Natural killer cell (primary cell): ENCODE data around the gene BBS9. TPM values are rescaled to one million over a fixed set of nuclear protein-coding genes. Genes with fewer than 3 reads are reported as not detected.
"Not testable (repeated sequence)": the region's sequence is repeated elsewhere in the genome, so short reads cannot be mapped to it uniquely, and the experiment has no call there.

ENCODE experiments used
- ATAC-seq, 3 donors: fragments of 150-1000 bp in 2 of 3; fragments of 200-7000 bp in 1 of 3; cut with Tn5 transposase; 1 replicate in 1 of 3; 2 replicates in 2 of 3; pipeline ENCODE4 v1.10.0; 2021; ENCODE audit warnings: mild to moderate bottlenecking in 2 of 3, moderate library complexity in 2 of 3
- DNase-seq, 2 donors: peaks; one replicate each; pipeline versions ENCODE4 v3.0.0 to v3.0.0-alpha.2; 2013 to 2021; ENCODE audit warnings: mixed read lengths in 1 of 2
- H3K27ac ChIP-seq: one replicate; pipeline ENCODE4 v1.5.1; 2013; ENCODE audit warnings: mild to moderate bottlenecking, low read length
- H3K27me3 ChIP-seq: one replicate; pipeline ENCODE4 v1.6.1; 2013; ENCODE audit warnings: low read length; ENCODE audit not compliant: control insufficient read depth, insufficient read depth
- H3K36me3 ChIP-seq: one replicate; pipeline ENCODE4 v1.6.1; 2013; ENCODE audit warnings: low read length; ENCODE audit not compliant: control insufficient read depth, insufficient read depth
- H3K4me1 ChIP-seq: one replicate; pipeline ENCODE4 v1.6.1; 2013; ENCODE audit warnings: low read length; ENCODE audit not compliant: control insufficient read depth, insufficient read depth
- H3K4me3 ChIP-seq: one replicate; pipeline ENCODE4 v1.5.1; 2013; ENCODE audit warnings: low read length
- H3K9me3 ChIP-seq: one replicate; pipeline ENCODE4 v1.6.1; 2013; ENCODE audit warnings: low read length; ENCODE audit not compliant: control insufficient read depth, insufficient read depth
- H3K27ac Mint-ChIP-seq, 2 donors: one replicate each; pipeline ENCODE4 v1.8.0; 2022; ENCODE audit warnings: mild to moderate bottlenecking in 2 of 2, mixed read lengths in 2 of 2, moderate library complexity in 1 of 2
- H3K27me3 Mint-ChIP-seq, 2 donors: one replicate each; pipeline ENCODE4 v1.8.0; 2022; ENCODE audit warnings: low read depth in 2 of 2, mixed read lengths in 2 of 2
- H3K36me3 Mint-ChIP-seq: one replicate; pipeline ENCODE4 v1.8.0; 2022; ENCODE audit warnings: mixed read lengths
- H3K4me1 Mint-ChIP-seq, 2 donors: one replicate each; pipeline ENCODE4 v1.8.0; 2022; ENCODE audit warnings: mixed read lengths in 2 of 2
- H3K4me3 Mint-ChIP-seq: one replicate; pipeline ENCODE4 v1.8.0; 2022; ENCODE audit warnings: mild to moderate bottlenecking, moderate library complexity, mixed read lengths
- H3K9me3 Mint-ChIP-seq, 2 donors: one replicate each; pipeline ENCODE4 v1.8.0; 2022; ENCODE audit warnings: mixed read lengths in 2 of 2
- WGBS: methylation state at CpG from one replicate; pipeline ENCODE4 v1.1.7; 2013; ENCODE audit warnings: missing lambda C conversion rate; ENCODE audit not compliant: insufficient coverage; 5-methylcytosine and 5-hydroxymethylcytosine counted together
- intact Hi-C: fragments of 100-400 bp; cut with micrococcal nuclease; formaldehyde crosslinking; loops from one replicate; pipeline ENCODE4 v1.14.2; 2022
- total RNA-seq, 4 donors: library from RNA; stranded (reverse); fragments of 120-200 nt in 1 of 4; gene quantifications; one replicate each; pipeline versions ENCODE4 v1.2.3 to v1.2.4, GENCODE V29; 2013 to 2022
- TF ChIP-seq, protein P1 (sequence below): fragments of 200-600 bp; IDR thresholded peaks from one replicate; pipeline ENCODE4 v1.8.0; 2022; ENCODE audit warnings: antibody characterized with exemption

BBS9 gene
- total RNA-seq, 3 donors from 2014 or later (not counting 1 experiment from before 2014, with no cell fraction given): 25.1 to 34.6 (median 34.4) TPM

DNA sequence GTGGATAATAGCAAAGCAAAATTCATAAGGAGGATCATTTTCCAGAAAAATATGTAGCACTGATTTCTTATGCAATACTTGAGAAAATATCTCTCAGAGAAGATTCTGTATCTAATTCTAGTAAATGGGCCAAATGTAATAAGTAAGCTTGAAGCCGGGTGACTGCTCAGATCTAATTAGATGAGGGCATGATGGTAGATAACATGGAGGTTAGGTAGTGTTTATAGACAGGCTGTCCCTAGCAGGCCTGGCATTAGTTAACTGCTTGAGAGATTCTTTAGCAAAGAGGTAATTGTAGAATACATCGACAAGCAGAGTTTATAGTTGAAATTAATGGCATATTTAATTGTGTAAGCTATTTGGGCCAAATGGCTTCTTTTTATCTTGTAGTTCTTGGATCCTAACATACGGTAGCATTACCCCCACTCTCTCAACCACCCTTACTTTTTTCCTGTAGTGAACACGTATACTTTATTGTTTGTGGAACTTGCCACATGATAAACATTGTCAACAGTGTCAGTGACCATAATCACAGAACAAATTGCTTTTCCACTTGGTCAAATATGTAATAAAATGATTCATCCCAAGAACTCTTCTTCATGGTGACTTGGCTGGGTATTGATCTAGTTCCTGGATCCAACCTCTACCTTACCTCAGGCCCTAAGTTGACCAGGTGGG, 343.1 kb downstream of the BBS9 start:
- Histone ChIP-seq H3K9me3 (no peaks in the 10 kb centered on the region), H3K36me3 (no peaks in the 10 kb centered on the region), H3K27me3 (no peaks in the 10 kb centered on the region), H3K27ac (no peak overlapping the region), H3K4me1 (no peaks in the 10 kb centered on the region), H3K4me3 (no peak overlapping the region)
- DNase-seq: no peak
- intact Hi-C loops: no loop called here
- peaks cover 5 to 6% of the 10 kb centered on the region in 2 donors for H3K4me1 Mint-ChIP-seq
- no peaks in the 10 kb centered on the region for H3K27me3 Mint-ChIP-seq
- 98% methylated on average over 4 of the region's 4 CpGs for WGBS
- no peaks in the 10 kb centered on the region for H3K36me3 Mint-ChIP-seq
- H3K9me3 Mint-ChIP-seq: peaks cover 0 to 2% of the 10 kb centered on the region in 2 donors
- H3K4me3 Mint-ChIP-seq: no peak overlapping the region
- H3K27ac Mint-ChIP-seq: no peak overlapping the region
- TF ChIP-seq, protein P1, sequence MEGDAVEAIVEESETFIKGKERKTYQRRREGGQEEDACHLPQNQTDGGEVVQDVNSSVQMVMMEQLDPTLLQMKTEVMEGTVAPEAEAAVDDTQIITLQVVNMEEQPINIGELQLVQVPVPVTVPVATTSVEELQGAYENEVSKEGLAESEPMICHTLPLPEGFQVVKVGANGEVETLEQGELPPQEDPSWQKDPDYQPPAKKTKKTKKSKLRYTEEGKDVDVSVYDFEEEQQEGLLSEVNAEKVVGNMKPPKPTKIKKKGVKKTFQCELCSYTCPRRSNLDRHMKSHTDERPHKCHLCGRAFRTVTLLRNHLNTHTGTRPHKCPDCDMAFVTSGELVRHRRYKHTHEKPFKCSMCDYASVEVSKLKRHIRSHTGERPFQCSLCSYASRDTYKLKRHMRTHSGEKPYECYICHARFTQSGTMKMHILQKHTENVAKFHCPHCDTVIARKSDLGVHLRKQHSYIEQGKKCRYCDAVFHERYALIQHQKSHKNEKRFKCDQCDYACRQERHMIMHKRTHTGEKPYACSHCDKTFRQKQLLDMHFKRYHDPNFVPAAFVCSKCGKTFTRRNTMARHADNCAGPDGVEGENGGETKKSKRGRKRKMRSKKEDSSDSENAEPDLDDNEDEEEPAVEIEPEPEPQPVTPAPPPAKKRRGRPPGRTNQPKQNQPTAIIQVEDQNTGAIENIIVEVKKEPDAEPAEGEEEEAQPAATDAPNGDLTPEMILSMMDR: no peak
- ATAC-seq: no peak

DNA sequence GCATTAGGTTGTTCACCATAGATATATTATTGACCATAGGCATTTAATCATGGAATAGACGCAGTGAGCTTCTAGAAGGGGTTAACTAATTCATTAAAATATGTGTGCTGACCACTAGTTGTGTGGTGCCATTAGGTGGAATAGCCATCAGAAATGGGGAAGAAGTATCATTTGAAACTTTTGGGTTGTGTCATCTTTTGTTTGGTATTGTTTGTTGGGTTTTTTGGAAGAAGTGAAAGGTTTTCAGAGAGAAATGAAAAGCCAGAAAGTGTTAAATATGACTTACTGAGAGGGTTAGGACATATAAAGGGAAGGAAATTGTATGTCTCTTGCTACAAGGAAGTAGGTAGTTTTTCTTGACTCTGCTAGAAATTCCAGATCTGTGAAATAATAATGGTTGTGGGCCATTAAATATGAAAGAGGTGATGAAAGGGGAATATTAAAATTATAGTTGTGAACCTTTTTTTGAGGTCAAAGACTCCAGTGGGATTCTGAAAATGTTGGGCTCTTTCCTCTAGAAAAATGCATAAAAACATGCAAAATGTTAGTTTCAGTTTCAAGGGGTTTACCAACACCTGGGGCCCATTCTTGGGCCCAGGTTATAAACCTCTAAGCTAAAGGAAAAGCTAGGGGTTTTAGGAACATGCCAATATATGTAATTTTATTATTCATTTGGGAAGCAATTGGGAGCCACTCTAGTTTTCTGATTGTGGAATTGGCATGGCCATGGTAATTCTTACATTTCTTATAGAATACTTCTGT, 348.5 kb downstream of the BBS9 start:
- ATAC-seq: no peak
- H3K36me3 Mint-ChIP-seq: peaks cover 9% of the 10 kb centered on the region
- TF ChIP-seq, protein P1: no peak

DNA sequence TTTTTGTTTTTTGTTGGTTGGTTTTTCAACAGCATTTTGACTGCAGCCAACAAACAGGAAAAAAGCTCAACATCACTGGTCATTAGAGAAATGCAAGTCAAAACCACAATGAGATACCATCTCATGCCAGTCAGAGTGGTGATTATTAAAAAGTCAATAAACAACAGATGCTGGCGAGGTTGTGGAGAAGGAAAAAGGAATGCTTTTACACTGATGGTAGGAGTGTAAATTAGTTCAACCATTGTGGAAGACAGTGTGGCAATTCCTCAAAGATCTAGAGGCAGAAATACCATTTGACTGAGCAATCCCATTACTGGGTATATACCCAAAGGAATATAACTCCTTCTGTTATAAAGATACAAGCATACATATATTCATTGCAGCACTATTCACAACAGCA, 355.1 kb downstream of the BBS9 start:
- 58% methylated on average over 1 of the region's 1 CpG for WGBS
- peaks cover 17% of the 10 kb centered on the region for H3K36me3 Mint-ChIP-seq

More for the DNA sequence above, 348.5 kb downstream of the BBS9 start:
- intact Hi-C loops: no loop called here
- Histone ChIP-seq H3K27ac (no peak overlapping the region), H3K4me1 (no peaks in the 10 kb centered on the region), H3K36me3 (no peaks in the 10 kb centered on the region), H3K9me3 (no peaks in the 10 kb centered on the region), H3K4me3 (no peak overlapping the region), H3K27me3 (no peaks in the 10 kb centered on the region)
- H3K4me1 Mint-ChIP-seq: peaks cover 5 to 7% of the 10 kb centered on the region in 2 donors
- no peak overlapping the region for H3K4me3 Mint-ChIP-seq
- H3K27ac Mint-ChIP-seq: no peak overlapping the region
- no peaks in the 10 kb centered on the region for H3K27me3 Mint-ChIP-seq
- peaks cover 3 to 10% of the 10 kb centered on the region in 2 donors for H3K9me3 Mint-ChIP-seq
- DNase-seq: no peak
- 91% methylated on average over 1 of the region's 1 CpG for WGBS

DNA sequence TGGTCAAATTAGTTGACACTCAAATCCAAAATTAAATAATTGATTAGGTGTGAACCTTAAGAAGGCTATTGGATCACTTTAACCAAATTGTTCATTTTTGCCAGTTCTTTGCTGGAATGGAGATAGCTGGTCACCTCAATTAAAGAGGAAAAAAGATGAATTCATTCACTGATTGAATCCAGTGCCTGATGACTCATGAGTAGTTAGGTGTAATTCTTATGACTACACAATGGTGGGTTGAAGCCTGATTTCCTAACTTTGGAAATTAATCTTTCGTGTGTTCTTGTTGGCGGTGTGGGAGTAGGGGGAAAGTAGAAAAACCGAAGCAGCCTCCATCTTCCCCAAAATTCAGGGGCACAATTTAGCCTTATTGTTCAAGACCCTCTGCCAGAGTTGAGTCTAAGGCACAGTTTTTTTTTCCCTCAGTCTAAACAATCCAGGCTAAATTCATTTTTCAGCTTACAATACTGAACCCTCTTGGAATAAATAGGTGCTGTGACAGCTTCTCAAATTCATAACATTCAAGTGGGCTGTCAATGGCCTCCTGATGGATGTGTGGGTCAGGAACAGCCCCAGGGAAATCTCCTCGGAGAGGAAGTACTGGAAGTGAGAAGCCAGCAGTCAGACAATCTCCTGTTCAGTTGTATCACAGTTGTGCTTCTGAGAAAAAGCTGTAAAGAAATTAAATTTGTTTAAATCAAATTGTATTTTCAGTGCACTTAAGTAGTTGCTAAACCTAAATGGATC, 356.6 kb downstream of the BBS9 start:
- intact Hi-C loops: no loop called here
- Mint-ChIP-seq H3K9me3 (peaks cover 3 to 4% of the 10 kb centered on the region in 2 donors), H3K4me1 (peaks cover 0 to 12% of the 10 kb centered on the region in 2 donors), H3K4me3 (no peak overlapping the region), H3K27me3 (no peaks in the 10 kb centered on the region), H3K36me3 (peaks cover 8% of the 10 kb centered on the region), H3K27ac (no peak overlapping the region)
- Histone ChIP-seq H3K27me3 (no peaks in the 10 kb centered on the region), H3K4me3 (no peak overlapping the region), H3K9me3 (no peaks in the 10 kb centered on the region), H3K36me3 (no peaks in the 10 kb centered on the region), H3K4me1 (no peaks in the 10 kb centered on the region), H3K27ac (no peak overlapping the region)
- 82% methylated on average over 3 of the region's 4 CpGs for WGBS
- TF ChIP-seq, protein P1: no peak
- ATAC-seq: no peak
- no peak for DNase-seq

More for the DNA sequence above, 355.1 kb downstream of the BBS9 start:
- H3K4me1 Mint-ChIP-seq: peaks cover 0 to 12% of the 10 kb centered on the region in 2 donors
- H3K27ac ChIP-seq, H3K27me3 Mint-ChIP-seq, H3K27me3 ChIP-seq, H3K9me3 Mint-ChIP-seq, H3K36me3 ChIP-seq, ATAC-seq, H3K4me1 ChIP-seq, H3K9me3 ChIP-seq, DNase-seq, intact Hi-C loops, H3K4me3 ChIP-seq, H3K27ac Mint-ChIP-seq, H3K4me3 Mint-ChIP-seq: not testable (repeated sequence)
